ENCODE results near the gene SUCLG2.
A peak's percentile ranks its signal among the peaks of the same experiment; 100 is the strongest.

SUCLG2 gene

GRCh38 chr3:67654099-67654843, at the start of gene SUCLG2:
TSS of gene SUCLG2 (minus strand) at chr3:67654612. CDS start at chr3:67654586, 26 bp downstream.
- peak; percentile 22 for DNase-seq

GRCh38 chr3:67700596-67700995, 46.2 kb upstream of the SUCLG2 start:
- no peak for DNase-seq

GRCh38 chr3:67699882-67700281, 45.5 kb upstream of the SUCLG2 start:
- no peak for DNase-seq

GRCh38 chr3:67692621-67693020, 38.2 kb upstream of the SUCLG2 start:
- DNase-seq: no peak

- DNase-seq: no peak
Observed at GRCh38 chr3:67691926-67692325, 37.5 kb upstream of the SUCLG2 start.

- DNase-seq: no peak
Observed at GRCh38 chr3:67691207-67691606, 36.8 kb upstream of the SUCLG2 start.

- DNase-seq: no peak
Observed at GRCh38 chr3:67689806-67690205, 35.4 kb upstream of the SUCLG2 start.

- no peak for DNase-seq
Observed at GRCh38 chr3:67688231-67688630, 33.8 kb upstream of the SUCLG2 start.

GRCh38 chr3:67686069-67686468, 31.7 kb upstream of the SUCLG2 start:
- DNase-seq: no peak

- DNase-seq: no peak
Observed at GRCh38 chr3:67685499-67685898, 31.1 kb upstream of the SUCLG2 start.

- DNase-seq: no peak
Observed at GRCh38 chr3:67684211-67684610, 29.8 kb upstream of the SUCLG2 start.

GRCh38 chr3:67683522-67683921, 29.1 kb upstream of the SUCLG2 start:
- DNase-seq: no peak

- no peak for DNase-seq
Observed at GRCh38 chr3:67678665-67679064, 24.3 kb upstream of the SUCLG2 start.

GRCh38 chr3:67674055-67674454, 19.6 kb upstream of the SUCLG2 start:
- DNase-seq: no peak

- no peak for DNase-seq
Observed at GRCh38 chr3:67662733-67663132, 8.3 kb upstream of the SUCLG2 start.

GRCh38 chr3:67661089-67661488, 6.7 kb upstream of the SUCLG2 start:
- no peak for DNase-seq

GRCh38 chr3:67657192-67657591, 2.8 kb upstream of the SUCLG2 start:
- no peak for DNase-seq

- DNase-seq: no peak
Observed at GRCh38 chr3:67656614-67657013, 2.2 kb upstream of the SUCLG2 start.

- DNase-seq: no peak
Observed at GRCh38 chr3:67655364-67656121, 1.1 kb upstream of the SUCLG2 start.

GRCh38 chr3:67654844-67655177, 399 bp upstream of the SUCLG2 start:
- DNase-seq: no peak

- no peak for DNase-seq
Observed at GRCh38 chr3:67653425-67654098, 850 bp downstream of the SUCLG2 start.

- no peak for DNase-seq
Observed at GRCh38 chr3:67650084-67650483, 4.3 kb downstream of the SUCLG2 start.

GRCh38 chr3:67649681-67650080, 4.7 kb downstream of the SUCLG2 start:
- no peak for DNase-seq

- DNase-seq: no peak
Observed at GRCh38 chr3:67648701-67649100, 5.7 kb downstream of the SUCLG2 start.

All from NCI-H1694 treated with DMSO at 0.1 percent for 48 hours (cell line).